NB4 (cell line): ENCODE results near the gene RNF111.

Experiments used
- CTCF ChIP-seq: IDR thresholded peaks from one replicate; pipeline ENCODE4 v1.5.1; 2012; ENCODE audit warnings: low read depth, low read length
- MAX ChIP-seq: IDR thresholded peaks from 2 replicates; pipeline ENCODE4 v1.6.1; 2011; ENCODE audit warnings: low read depth, low read length
- MYC ChIP-seq: IDR thresholded peaks from 2 replicates; pipeline ENCODE4 v1.6.1; 2011; ENCODE audit warnings: low read depth, low read length
- POLR2A ChIP-seq: IDR thresholded peaks from 2 replicates; pipeline ENCODE4 v1.6.1; 2011; ENCODE audit warnings: mild to moderate bottlenecking; ENCODE audit not compliant: insufficient read length; ENCODE audit errors: extremely low read depth

- TF ChIP-seq POLR2A (no peak), CTCF (no peak), MYC (no peak), MAX (no peak)
These were observed 123.8 kb downstream of the RNF111 start for GRCh38 chr15:59111251-59111650.
